Measurements from ENCODE around the gene STEAP1. TPM values are rescaled to one million over a fixed set of nuclear protein-coding genes. Genes with fewer than 3 reads are reported as not detected.
A peak's percentile ranks its signal among the peaks of the same experiment; 100 is the strongest.
"Not testable (repeated sequence)": the region's sequence is repeated elsewhere in the genome, so short reads cannot be mapped to it uniquely, and the experiment has no call there.

Gene STEAP1
- total and polyA plus RNA-seq, 9 of the 15 experiments (the other 6 are each of a cell fraction or from before 2014, with no cell fraction given): 2.7 to 6.8 (median 5.1) TPM

- TF ChIP-seq YY1 (IDR thresholded peaks at IDR 0.05; ENCODE audit: borderline replicate concordance in 1 of 3, control insufficient read depth in 1 of 3, extremely low read depth in 1 of 3, insufficient read depth in 3 of 3, insufficient read length in 1 of 3, insufficient replicate concordance in 2 of 3, low read depth in 1 of 3, low read length in 2 of 3) (peak in 2 of 3 experiments; percentile 40), CBX3 (IDR thresholded peaks at IDR 0.05; ENCODE audit: borderline replicate concordance in 1 of 2, low read length in 2 of 2) (peak in 1 of 2 experiments; percentile 52; a peak in 1 of 3 replicates), POLR2G (IDR thresholded peaks at IDR 0.05; ENCODE audit: low read depth, low read length) (peak; percentile 75), TCF7 (IDR thresholded peaks at IDR 0.05; ENCODE audit: borderline replicate concordance) (0 out of 2 replicates have a peak, but pooled peaks have one; percentile 51), NRF1 (conservative IDR thresholded peaks at IDR 0.05 in 1 of 2, IDR thresholded peaks at IDR 0.05 in 1 of 2) (peak; percentile 39 to 41; a peak in 3 of 4 replicates), CTBP1 (IDR thresholded peaks at IDR 0.05; ENCODE audit: borderline replicate concordance) (peak; percentile 64; the same call in 1 of the 2 replicates), HNRNPLL (IDR thresholded peaks at IDR 0.05; ENCODE audit: low read depth, low read length, poor library complexity, severe bottlenecking) (peak; percentile 28), KLF16 (IDR thresholded peaks at IDR 0.05) (0 out of 2 replicates have a peak, but pooled peaks have one; percentile 6), CREB3L1 (IDR thresholded peaks at IDR 0.05; ENCODE audit: borderline replicate concordance, low read depth) (peak; percentile 28; the same call in 1 of the 2 replicates), SIN3A (IDR thresholded peaks at IDR 0.05; ENCODE audit: borderline replicate concordance in 2 of 2, control insufficient read depth in 1 of 2, low read depth in 2 of 2, low read length in 2 of 2) (0 out of 4 replicates have a peak, but pooled peaks of 1 of the 2 experiments have one; percentile 59), SP1 (CRISPR knock-in tag; IDR thresholded peaks at IDR 0.05) (peak; percentile 70), CBX1 (IDR thresholded peaks at IDR 0.05; ENCODE audit: low read depth) (peak; percentile 64; the same call in 1 of the 2 replicates), VEZF1 (CRISPR knock-in tag; IDR thresholded peaks at IDR 0.05) (peak; percentile 50), XRCC5 (IDR thresholded peaks at IDR 0.05; ENCODE audit: low read depth, low read length) (peak; percentile 64; the same call in 1 of the 2 replicates), ZFX (CRISPR knock-in tag; IDR thresholded peaks at IDR 0.05) (peak; percentile 47; the same call in 1 of the 2 replicates), KDM4B (IDR thresholded peaks at IDR 0.05; ENCODE audit: borderline replicate concordance in 2 of 2, low read depth in 1 of 2) (0 out of 4 replicates have a peak, but pooled peaks of 1 of the 2 experiments have one; percentile 44), MYC (IDR thresholded peaks at IDR 0.05; ENCODE audit: low read depth, low read length) (peak; percentile 55), CREB1 (CRISPR knock-in tag; IDR thresholded peaks at IDR 0.05) (peak; percentile 64), SMC3 (conservative IDR thresholded peaks at IDR 0.05; ENCODE audit: insufficient read depth, low read depth, low read length) (peak; percentile 89), RAD21 (CRISPR knock-in tag; conservative IDR thresholded peaks at IDR 0.05 in 1 of 2, IDR thresholded peaks at IDR 0.05 in 1 of 2) (peak; percentile 75 to 87)
- not testable (repeated sequence) for TF ChIP-seq MYC (CRISPR knock-in tag; IDR thresholded peaks at IDR 0.05; ENCODE audit: borderline replicate concordance, low read depth); CREB1 (IDR thresholded peaks at IDR 0.05)
Observed at GRCh38 chr7:90153943-90154771, at the start of gene STEAP1 (continued).
